HEK293 (cell line): ENCODE measurements around the gene FTL.

ENCODE experiments used
- BCL11B ChIP-seq: fragments of 450-650 bp; formaldehyde crosslinking; IDR thresholded peaks from 2 replicates; pipeline ENCODE4 v1.5.1; 2016; ENCODE audit warnings: low read depth, missing biosample characterization, missing genetic modification characterization
- GLI4 ChIP-seq: fragments of 450-650 bp; formaldehyde crosslinking; IDR thresholded peaks from 2 replicates; pipeline ENCODE4 v1.5.1; 2016; ENCODE audit warnings: missing biosample characterization, missing genetic modification characterization
- PRDM1 ChIP-seq: fragments of 450-650 bp; formaldehyde crosslinking; IDR thresholded peaks from 2 replicates; pipeline ENCODE4; 2016; ENCODE audit warnings: missing biosample characterization, missing genetic modification characterization
- SP2 ChIP-seq: fragments of 450-650 bp; formaldehyde crosslinking; IDR thresholded peaks from 2 replicates; pipeline ENCODE4 v1.5.1; 2016; ENCODE audit warnings: missing biosample characterization, missing genetic modification characterization
- ZBTB21 ChIP-seq: fragments of 450-650 bp; formaldehyde crosslinking; IDR thresholded peaks from 2 replicates; pipeline ENCODE4 v1.5.1; 2017; ENCODE audit warnings: missing biosample characterization, missing genetic modification characterization
- ZBTB48 ChIP-seq: fragments of 450-650 bp; formaldehyde crosslinking; IDR thresholded peaks from 2 replicates; pipeline ENCODE4 v1.5.1; 2016; ENCODE audit warnings: missing biosample characterization, missing genetic modification characterization
- ZBTB7A ChIP-seq: fragments of 450-650 bp; formaldehyde crosslinking; IDR thresholded peaks from 2 replicates; pipeline ENCODE4 v1.5.1; 2016; ENCODE audit warnings: low read depth, missing biosample characterization, missing genetic modification characterization
- ZFP69B ChIP-seq: fragments of 450-650 bp; formaldehyde crosslinking; IDR thresholded peaks from 2 replicates; pipeline ENCODE4 v1.5.1; 2016; ENCODE audit warnings: missing biosample characterization, missing genetic modification characterization
- ZNF202 ChIP-seq: fragments of 450-650 bp; formaldehyde crosslinking; IDR thresholded peaks from 2 replicates; pipeline ENCODE4 v1.5.1; 2016; ENCODE audit warnings: missing biosample characterization, missing genetic modification characterization, borderline replicate concordance
- ZNF23 ChIP-seq: fragments of 450-650 bp; formaldehyde crosslinking; IDR thresholded peaks from 2 replicates; pipeline ENCODE4 v1.5.1; 2016; ENCODE audit warnings: missing biosample characterization, missing genetic modification characterization, borderline replicate concordance
- ZNF335 ChIP-seq: fragments of 450-650 bp; formaldehyde crosslinking; conservative IDR thresholded peaks from 2 replicates; pipeline ENCODE4 v1.5.1; 2016; ENCODE audit warnings: missing biosample characterization, missing genetic modification characterization
- ZNF596 ChIP-seq: fragments of 450-650 bp; IDR thresholded peaks from 2 replicates; pipeline ENCODE4 v1.5.0; 2018; ENCODE audit warnings: missing biosample characterization, mild to moderate bottlenecking, missing genetic modification characterization, moderate library complexity
- TF ChIP-seq, protein P1 (sequence below): fragments of 450-650 bp; formaldehyde crosslinking; IDR thresholded peaks from 2 replicates; pipeline ENCODE4 v1.5.1; 2016; ENCODE audit warnings: missing biosample characterization, missing genetic modification characterization, borderline replicate concordance
- TF ChIP-seq, protein P2 (sequence below): fragments of 450-650 bp; formaldehyde crosslinking; IDR thresholded peaks from 2 replicates; pipeline ENCODE4 v1.5.1; 2017; ENCODE audit warnings: missing biosample characterization, missing genetic modification characterization
- TF ChIP-seq, protein P3 (sequence below): fragments of 450-650 bp; formaldehyde crosslinking; IDR thresholded peaks from 2 replicates; pipeline ENCODE4 v1.5.1; 2016; ENCODE audit warnings: missing biosample characterization, missing genetic modification characterization
- TF ChIP-seq, protein P4 (sequence below): fragments of 450-650 bp; formaldehyde crosslinking; IDR thresholded peaks from 2 replicates; pipeline ENCODE4 v1.5.1; 2016; ENCODE audit warnings: missing biosample characterization, missing genetic modification characterization
- TF ChIP-seq, protein P5 (sequence below): fragments of 450-650 bp; formaldehyde crosslinking; IDR thresholded peaks from 2 replicates; pipeline ENCODE4 v1.5.1; 2016; ENCODE audit warnings: missing biosample characterization, missing genetic modification characterization
- TF ChIP-seq, protein P6 (sequence below): fragments of 450-650 bp; formaldehyde crosslinking; IDR thresholded peaks from 2 replicates; pipeline ENCODE4 v1.5.1; 2016; ENCODE audit warnings: missing biosample characterization, missing genetic modification characterization
- TF ChIP-seq, protein P7 (sequence below): fragments of 450-650 bp; formaldehyde crosslinking; IDR thresholded peaks from 2 replicates; pipeline ENCODE4 v1.5.1; 2016; ENCODE audit warnings: missing biosample characterization, missing genetic modification characterization
- TF ChIP-seq, protein P8 (sequence below): fragments of 450-650 bp; IDR thresholded peaks from 2 replicates; pipeline ENCODE4 v1.5.1; 2018; ENCODE audit warnings: missing biosample characterization, mild to moderate bottlenecking, missing genetic modification characterization

FTL gene

DNA sequence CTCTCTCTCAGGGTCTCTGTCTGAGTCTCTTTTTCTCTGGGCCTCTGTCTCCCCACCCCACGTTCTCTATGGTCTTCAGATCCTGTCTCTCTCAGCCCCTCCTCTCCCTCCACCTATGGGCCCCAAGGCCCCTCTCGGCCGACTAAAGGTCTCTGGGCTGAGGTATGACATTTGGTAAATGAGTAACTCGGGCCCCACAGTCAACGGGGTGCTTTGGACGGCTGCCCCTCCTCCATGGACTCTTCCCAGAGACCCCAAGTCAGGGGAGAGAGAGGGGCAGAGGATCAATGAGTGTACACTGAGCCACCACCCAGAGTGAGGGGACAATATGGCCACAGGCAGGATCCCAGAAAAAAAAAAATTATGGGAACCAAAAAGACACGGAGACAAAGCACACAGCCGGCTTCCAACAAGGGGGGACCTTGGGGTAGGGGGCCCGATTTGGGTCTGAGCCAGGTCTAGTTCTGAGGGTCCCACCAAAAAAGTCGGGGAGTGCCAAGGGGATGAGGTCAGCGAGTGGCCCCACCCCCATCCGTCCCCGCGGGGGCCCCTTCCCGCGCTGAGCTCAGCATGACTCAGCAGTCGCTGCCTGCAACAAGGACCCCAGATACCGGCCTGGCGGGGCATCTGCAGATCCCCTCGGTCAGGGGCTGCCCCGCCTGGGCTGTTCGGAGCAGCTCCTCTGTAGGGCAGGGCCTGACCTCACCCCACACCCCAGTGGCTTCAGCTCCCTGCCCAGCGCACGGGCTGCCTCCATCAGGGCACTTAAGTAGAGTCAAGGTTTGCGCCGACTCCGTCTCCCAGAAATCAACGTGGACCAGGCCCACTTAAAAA is 1.5 kb upstream of the FTL start (continued):
- TF ChIP-seq, protein P1, sequence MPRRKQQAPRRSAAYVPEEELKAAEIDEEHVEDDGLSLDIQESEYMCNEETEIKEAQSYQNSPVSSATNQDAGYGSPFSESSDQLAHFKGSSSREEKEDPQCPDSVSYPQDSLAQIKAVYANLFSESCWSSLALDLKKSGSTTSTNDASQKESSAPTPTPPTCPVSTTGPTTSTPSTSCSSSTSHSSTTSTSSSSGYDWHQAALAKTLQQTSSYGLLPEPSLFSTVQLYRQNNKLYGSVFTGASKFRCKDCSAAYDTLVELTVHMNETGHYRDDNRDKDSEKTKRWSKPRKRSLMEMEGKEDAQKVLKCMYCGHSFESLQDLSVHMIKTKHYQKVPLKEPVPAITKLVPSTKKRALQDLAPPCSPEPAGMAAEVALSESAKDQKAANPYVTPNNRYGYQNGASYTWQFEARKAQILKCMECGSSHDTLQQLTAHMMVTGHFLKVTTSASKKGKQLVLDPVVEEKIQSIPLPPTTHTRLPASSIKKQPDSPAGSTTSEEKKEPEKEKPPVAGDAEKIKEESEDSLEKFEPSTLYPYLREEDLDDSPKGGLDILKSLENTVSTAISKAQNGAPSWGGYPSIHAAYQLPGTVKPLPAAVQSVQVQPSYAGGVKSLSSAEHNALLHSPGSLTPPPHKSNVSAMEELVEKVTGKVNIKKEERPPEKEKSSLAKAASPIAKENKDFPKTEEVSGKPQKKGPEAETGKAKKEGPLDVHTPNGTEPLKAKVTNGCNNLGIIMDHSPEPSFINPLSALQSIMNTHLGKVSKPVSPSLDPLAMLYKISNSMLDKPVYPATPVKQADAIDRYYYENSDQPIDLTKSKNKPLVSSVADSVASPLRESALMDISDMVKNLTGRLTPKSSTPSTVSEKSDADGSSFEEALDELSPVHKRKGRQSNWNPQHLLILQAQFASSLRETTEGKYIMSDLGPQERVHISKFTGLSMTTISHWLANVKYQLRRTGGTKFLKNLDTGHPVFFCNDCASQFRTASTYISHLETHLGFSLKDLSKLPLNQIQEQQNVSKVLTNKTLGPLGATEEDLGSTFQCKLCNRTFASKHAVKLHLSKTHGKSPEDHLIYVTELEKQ: peak; percentile 72; the same call in 1 of the 2 replicates
- TF ChIP-seq, protein P2, sequence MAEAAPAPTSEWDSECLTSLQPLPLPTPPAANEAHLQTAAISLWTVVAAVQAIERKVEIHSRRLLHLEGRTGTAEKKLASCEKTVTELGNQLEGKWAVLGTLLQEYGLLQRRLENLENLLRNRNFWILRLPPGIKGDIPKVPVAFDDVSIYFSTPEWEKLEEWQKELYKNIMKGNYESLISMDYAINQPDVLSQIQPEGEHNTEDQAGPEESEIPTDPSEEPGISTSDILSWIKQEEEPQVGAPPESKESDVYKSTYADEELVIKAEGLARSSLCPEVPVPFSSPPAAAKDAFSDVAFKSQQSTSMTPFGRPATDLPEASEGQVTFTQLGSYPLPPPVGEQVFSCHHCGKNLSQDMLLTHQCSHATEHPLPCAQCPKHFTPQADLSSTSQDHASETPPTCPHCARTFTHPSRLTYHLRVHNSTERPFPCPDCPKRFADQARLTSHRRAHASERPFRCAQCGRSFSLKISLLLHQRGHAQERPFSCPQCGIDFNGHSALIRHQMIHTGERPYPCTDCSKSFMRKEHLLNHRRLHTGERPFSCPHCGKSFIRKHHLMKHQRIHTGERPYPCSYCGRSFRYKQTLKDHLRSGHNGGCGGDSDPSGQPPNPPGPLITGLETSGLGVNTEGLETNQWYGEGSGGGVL (tag by site-specific recombination): peak; percentile 39
- TF ChIP-seq ZBTB48 (tag by site-specific recombination) (peak; percentile 69; the same call in 1 of the 2 replicates), ZBTB7A (tag by site-specific recombination) (peak; percentile 95), SP2 (tag by site-specific recombination) (peak; percentile 29; the same call in 1 of the 2 replicates), ZNF335 (tag by site-specific recombination) (peak; percentile 99), ZNF596 (tag by site-specific recombination) (peak; percentile 17; the same call in 1 of the 2 replicates), PRDM1 (no peak), BCL11B (tag by site-specific recombination) (peak; percentile 85), ZFP69B (tag by site-specific recombination) (peak; percentile 97), ZNF202 (tag by site-specific recombination) (no peak), GLI4 (peak; percentile 49; the same call in 1 of the 2 replicates), ZNF23 (no peak), ZBTB21 (peak; percentile 80)
- TF ChIP-seq, protein P3, sequence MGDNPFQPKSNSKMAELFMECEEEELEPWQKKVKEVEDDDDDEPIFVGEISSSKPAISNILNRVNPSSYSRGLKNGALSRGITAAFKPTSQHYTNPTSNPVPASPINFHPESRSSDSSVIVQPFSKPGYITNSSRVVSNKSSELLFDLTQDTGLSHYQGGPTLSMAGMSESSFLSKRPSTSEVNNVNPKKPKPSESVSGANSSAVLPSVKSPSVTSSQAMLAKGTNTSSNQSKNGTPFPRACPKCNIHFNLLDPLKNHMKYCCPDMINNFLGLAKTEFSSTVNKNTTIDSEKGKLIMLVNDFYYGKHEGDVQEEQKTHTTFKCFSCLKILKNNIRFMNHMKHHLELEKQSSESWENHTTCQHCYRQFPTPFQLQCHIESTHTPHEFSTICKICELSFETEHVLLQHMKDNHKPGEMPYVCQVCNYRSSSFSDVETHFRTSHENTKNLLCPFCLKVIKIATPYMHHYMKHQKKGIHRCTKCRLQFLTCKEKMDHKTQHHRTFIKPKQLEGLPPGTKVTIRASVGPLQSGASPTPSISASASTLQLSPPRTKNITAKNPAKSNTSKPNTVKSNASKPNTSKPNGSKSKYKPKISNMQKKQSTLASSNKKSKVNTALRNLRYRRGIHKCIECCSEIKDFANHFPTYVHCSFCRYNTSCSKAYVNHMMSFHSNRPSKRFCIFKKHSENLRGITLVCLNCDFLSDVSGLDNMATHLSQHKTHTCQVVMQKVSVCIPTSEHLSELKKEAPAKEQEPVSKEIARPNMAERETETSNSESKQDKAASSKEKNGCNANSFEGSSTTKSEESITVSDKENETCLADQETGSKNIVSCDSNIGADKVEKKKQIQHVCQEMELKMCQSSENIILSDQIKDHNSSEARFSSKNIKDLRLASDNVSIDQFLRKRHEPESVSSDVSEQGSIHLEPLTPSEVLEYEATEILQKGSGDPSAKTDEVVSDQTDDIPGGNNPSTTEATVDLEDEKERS (tag by site-specific recombination): peak; percentile 7; the same call in 1 of the 2 replicates
- TF ChIP-seq, protein P4, sequence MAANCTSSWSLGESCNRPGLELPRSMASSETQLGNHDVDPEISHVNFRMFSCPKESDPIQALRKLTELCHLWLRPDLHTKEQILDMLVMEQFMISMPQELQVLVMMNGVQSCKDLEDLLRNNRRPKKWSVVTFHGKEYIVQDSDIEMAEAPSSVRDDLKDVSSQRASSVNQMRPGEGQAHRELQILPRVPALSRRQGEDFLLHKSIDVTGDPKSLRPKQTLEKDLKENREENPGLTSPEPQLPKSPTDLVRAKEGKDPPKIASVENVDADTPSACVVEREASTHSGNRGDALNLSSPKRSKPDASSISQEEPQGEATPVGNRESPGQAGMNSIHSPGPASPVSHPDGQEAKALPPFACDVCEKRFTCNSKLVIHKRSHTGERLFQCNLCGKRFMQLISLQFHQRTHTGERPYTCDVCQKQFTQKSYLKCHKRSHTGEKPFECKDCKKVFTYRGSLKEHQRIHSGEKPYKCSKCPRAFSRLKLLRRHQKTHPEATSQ: 0 out of 2 replicates have a peak, but pooled peaks have one; percentile 23
- TF ChIP-seq, protein P5, sequence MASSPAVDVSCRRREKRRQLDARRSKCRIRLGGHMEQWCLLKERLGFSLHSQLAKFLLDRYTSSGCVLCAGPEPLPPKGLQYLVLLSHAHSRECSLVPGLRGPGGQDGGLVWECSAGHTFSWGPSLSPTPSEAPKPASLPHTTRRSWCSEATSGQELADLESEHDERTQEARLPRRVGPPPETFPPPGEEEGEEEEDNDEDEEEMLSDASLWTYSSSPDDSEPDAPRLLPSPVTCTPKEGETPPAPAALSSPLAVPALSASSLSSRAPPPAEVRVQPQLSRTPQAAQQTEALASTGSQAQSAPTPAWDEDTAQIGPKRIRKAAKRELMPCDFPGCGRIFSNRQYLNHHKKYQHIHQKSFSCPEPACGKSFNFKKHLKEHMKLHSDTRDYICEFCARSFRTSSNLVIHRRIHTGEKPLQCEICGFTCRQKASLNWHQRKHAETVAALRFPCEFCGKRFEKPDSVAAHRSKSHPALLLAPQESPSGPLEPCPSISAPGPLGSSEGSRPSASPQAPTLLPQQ (tag by site-specific recombination): peak; percentile 98
- TF ChIP-seq, protein P6, sequence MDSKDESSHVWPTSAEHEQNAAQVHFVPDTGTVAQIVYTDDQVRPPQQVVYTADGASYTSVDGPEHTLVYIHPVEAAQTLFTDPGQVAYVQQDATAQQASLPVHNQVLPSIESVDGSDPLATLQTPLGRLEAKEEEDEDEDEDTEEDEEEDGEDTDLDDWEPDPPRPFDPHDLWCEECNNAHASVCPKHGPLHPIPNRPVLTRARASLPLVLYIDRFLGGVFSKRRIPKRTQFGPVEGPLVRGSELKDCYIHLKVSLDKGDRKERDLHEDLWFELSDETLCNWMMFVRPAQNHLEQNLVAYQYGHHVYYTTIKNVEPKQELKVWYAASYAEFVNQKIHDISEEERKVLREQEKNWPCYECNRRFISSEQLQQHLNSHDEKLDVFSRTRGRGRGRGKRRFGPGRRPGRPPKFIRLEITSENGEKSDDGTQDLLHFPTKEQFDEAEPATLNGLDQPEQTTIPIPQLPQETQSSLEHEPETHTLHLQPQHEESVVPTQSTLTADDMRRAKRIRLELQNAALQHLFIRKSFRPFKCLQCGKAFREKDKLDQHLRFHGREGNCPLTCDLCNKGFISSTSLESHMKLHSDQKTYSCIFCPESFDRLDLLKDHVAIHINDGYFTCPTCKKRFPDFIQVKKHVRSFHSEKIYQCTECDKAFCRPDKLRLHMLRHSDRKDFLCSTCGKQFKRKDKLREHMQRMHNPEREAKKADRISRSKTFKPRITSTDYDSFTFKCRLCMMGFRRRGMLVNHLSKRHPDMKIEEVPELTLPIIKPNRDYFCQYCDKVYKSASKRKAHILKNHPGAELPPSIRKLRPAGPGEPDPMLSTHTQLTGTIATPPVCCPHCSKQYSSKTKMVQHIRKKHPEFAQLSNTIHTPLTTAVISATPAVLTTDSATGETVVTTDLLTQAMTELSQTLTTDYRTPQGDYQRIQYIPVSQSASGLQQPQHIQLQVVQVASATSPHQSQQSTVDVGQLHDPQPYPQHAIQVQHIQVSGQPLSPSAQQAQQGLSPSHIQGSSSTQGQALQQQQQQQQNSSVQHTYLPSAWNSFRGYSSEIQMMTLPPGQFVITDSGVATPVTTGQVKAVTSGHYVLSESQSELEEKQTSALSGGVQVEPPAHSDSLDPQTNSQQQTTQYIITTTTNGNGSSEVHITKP (tag by site-specific recombination): peak; percentile 59
- TF ChIP-seq, protein P7, sequence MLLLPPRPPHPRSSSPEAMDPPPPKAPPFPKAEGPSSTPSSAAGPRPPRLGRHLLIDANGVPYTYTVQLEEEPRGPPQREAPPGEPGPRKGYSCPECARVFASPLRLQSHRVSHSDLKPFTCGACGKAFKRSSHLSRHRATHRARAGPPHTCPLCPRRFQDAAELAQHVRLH: 0 out of 2 replicates have a peak, but pooled peaks have one; percentile 29
- TF ChIP-seq, protein P8, sequence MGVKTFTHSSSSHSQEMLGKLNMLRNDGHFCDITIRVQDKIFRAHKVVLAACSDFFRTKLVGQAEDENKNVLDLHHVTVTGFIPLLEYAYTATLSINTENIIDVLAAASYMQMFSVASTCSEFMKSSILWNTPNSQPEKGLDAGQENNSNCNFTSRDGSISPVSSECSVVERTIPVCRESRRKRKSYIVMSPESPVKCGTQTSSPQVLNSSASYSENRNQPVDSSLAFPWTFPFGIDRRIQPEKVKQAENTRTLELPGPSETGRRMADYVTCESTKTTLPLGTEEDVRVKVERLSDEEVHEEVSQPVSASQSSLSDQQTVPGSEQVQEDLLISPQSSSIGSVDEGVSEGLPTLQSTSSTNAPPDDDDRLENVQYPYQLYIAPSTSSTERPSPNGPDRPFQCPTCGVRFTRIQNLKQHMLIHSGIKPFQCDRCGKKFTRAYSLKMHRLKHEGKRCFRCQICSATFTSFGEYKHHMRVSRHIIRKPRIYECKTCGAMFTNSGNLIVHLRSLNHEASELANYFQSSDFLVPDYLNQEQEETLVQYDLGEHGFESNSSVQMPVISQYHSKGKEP: peak; percentile 58
